ENCODE measurements around the gene LDAF1. TPM values are rescaled to one million over a fixed set of nuclear protein-coding genes. Genes with fewer than 3 reads are reported as not detected.
"Not testable (repeated sequence)": the region's sequence is repeated elsewhere in the genome, so short reads cannot be mapped to it uniquely, and the experiment has no call there.

Gene LDAF1
- total and polyA plus RNA-seq, 10 donors, result 6.3 to 22.1 (median 12.0) TPM

- not testable (repeated sequence) for H3K27ac ChIP-seq, H3K36me3 ChIP-seq, DNase-seq, H3K4me3 ChIP-seq, H3K9me3 ChIP-seq
- Histone ChIP-seq H3K27me3 (replicated peaks in 1 of 7) (peaks cover 0 to 25% (median 0%) of the 10 kb centered on the region in 7 donors), H3K4me1 (peaks cover 6 to 19% (median 8%) of the 10 kb centered on the region in 6 donors)
- WGBS, 5 donors, result 90 to 93% (median 91%) methylated on average over 10 to 11 of the region's 11 CpGs
- intact Hi-C loops (cut with DNase I; ENCODE audit: low total_unique reads), result loop anchor here (10.0 kb wide), 2 partner anchors 152 to 1172 kb away; no protein-coding TSS in a partner anchor
Measured at GRCh38 chr16:21153124-21153729, 5.2 kb upstream of the LDAF1 start.

- H3K27ac ChIP-seq; H3K4me3 ChIP-seq; DNase-seq; H3K36me3 ChIP-seq; H3K27me3 ChIP-seq (replicated peaks in 1 of 7); H3K9me3 ChIP-seq: not testable (repeated sequence)
- H3K4me1 ChIP-seq, result peaks cover 9 to 36% (median 26%) of the 10 kb centered on the region in 6 donors
- 54 to 95% (median 80%) methylated on average over 1 of the region's 1 CpG for WGBS, 5 donors
- intact Hi-C loops (cut with DNase I; ENCODE audit: low total_unique reads), result loop anchor here (10.0 kb wide), 2 partner anchors 149 to 1169 kb away; no protein-coding TSS in a partner anchor
Measured at GRCh38 chr16:21156011-21156410, 2.5 kb upstream of the LDAF1 start.

GRCh38 chr16:21156767-21157467 lies 1.6 kb upstream of the LDAF1 start:
- Histone ChIP-seq H3K27me3 (replicated peaks in 1 of 7) (no peaks in the 10 kb centered on the region), H3K36me3 (peaks cover 0 to 11% (median 0%) of the 10 kb centered on the region in 6 donors), H3K4me3 (no peak overlapping the region), H3K9me3 (no peaks in the 10 kb centered on the region), H3K27ac (no peak overlapping the region), H3K4me1 (peaks cover 9 to 36% (median 26%) of the 10 kb centered on the region in 6 donors)
- intact Hi-C loops (cut with DNase I; ENCODE audit: low total_unique reads), result loop anchor here (10.0 kb wide), 2 partner anchors 148 to 1168 kb away; no protein-coding TSS in a partner anchor
- 57 to 66% (median 60%) methylated on average over 6 of the region's 6 CpGs for WGBS, 5 donors
- TF ChIP-seq POLR2AphosphoS5 (IDR thresholded peaks at IDR 0.05) (no peak), CTCF (IDR thresholded peaks at IDR 0.05 in 8 of 11, conservative IDR thresholded peaks at IDR 0.05 in 3 of 11) (peak in 9 of 11 experiments; percentile 29 to 59 (median 47))
- no peak for DNase-seq

GRCh38 chr16:21157632-21158031 lies 842 bp upstream of the LDAF1 start:
- Histone ChIP-seq H3K4me1 (peaks cover 9 to 39% (median 28%) of the 10 kb centered on the region in 6 donors), H3K9me3 (no peaks in the 10 kb centered on the region), H3K36me3 (peaks cover 0 to 18% (median under 1%) of the 10 kb centered on the region in 6 donors), H3K27ac (peak overlapping the region in 5 of 8 donors; percentile 52 to 85 (median 74)), H3K27me3 (replicated peaks in 1 of 7) (no peaks in the 10 kb centered on the region), H3K4me3 (peak overlapping the region in 1 of 8 donors; percentile 97)
- no peak for TF ChIP-seq POLR2AphosphoS5 (IDR thresholded peaks at IDR 0.05)
- no peak for TF ChIP-seq POLR2A (IDR thresholded peaks at IDR 0.05)
- no peak for TF ChIP-seq CTCF (IDR thresholded peaks at IDR 0.05 in 8 of 11, conservative IDR thresholded peaks at IDR 0.05 in 3 of 11)
- 50 to 81% (median 63%) methylated on average over 5 of the region's 5 CpGs for WGBS, 5 donors
- intact Hi-C loops (cut with DNase I; ENCODE audit: low total_unique reads), result loop anchor here (10.0 kb wide), 2 partner anchors 147 to 1167 kb away; no protein-coding TSS in a partner anchor
- DNase-seq, result no peak

Measured in spleen (tissue), 11 donors.